H1 (cell line): ENCODE results near the gene NLRC5. TPM values are rescaled to one million over a fixed set of nuclear protein-coding genes. Genes with fewer than 3 reads are reported as not detected.

ENCODE experiments used
- CTCF ChIA-PET: fragments of 300-600 bp; sonication (Branson Sonifier 250); formaldehyde crosslinking; loops from one replicate; lab custom pipeline; 2021; ENCODE audit not compliant: partially characterized antibody; lab: Charles Lee
- POLR2A ChIA-PET: fragments of 300-600 bp; sonication (Branson Sonifier 250); formaldehyde crosslinking; loops from one replicate; lab custom pipeline; 2021; ENCODE audit warnings: inconsistent platforms; ENCODE audit not compliant: partially characterized antibody; lab: Charles Lee
- DNase-seq, 2 experiments: peaks; one replicate each; pipeline versions ENCODE4 v3.0.0 to v3.0.0-alpha.2; 2010 to 2022; ENCODE audit warnings: low spot score in 2 of 2, low read depth in 1 of 2, mixed read lengths in 1 of 2
- FAIRE-seq: peaks from 2 replicates; lab custom pipeline; 2011; peaks lifted over from hg19 to GRCh38; lab: Jason Lieb, UNC
- H2AFZ ChIP-seq: 2 replicates; pipeline ENCODE4 v1.8.1; 2012; ENCODE audit warnings: low read length, inconsistent platforms
- H2AK5ac ChIP-seq: 2 replicates; pipeline ENCODE4 v1.6.1; 2013; ENCODE audit warnings: low read depth, low read length
- H2BK120ac ChIP-seq: replicated peaks from 2 replicates; pipeline ENCODE3; 2013; ENCODE audit warnings: low read depth, low read length, inconsistent platforms
- H2BK12ac ChIP-seq: 2 replicates; pipeline ENCODE4 v1.6.1; 2013; ENCODE audit warnings: low read depth, low read length
- H2BK15ac ChIP-seq: 2 replicates; pipeline ENCODE4 v1.6.1; 2013; ENCODE audit warnings: low read length
- H2BK20ac ChIP-seq: 2 replicates; pipeline ENCODE4 v1.6.1; 2013; ENCODE audit warnings: low read length
- H2BK5ac ChIP-seq: 2 replicates; pipeline ENCODE4 v1.6.1; 2013; ENCODE audit warnings: low read depth, low read length
- H3K14ac ChIP-seq: 2 replicates; pipeline ENCODE4 v1.6.1; 2013; ENCODE audit warnings: inconsistent platforms; ENCODE audit not compliant: insufficient read length
- H3K18ac ChIP-seq: 2 replicates; pipeline ENCODE4 v1.6.1; 2013; ENCODE audit warnings: low read length; ENCODE audit errors: extremely low read depth
- H3K23ac ChIP-seq: 2 replicates; pipeline ENCODE4 v1.6.1; 2013; ENCODE audit warnings: inconsistent platforms; ENCODE audit not compliant: insufficient read length
- H3K23me2 ChIP-seq: 2 replicates; pipeline ENCODE4 v1.6.1; 2013; ENCODE audit warnings: low read depth, low read length
- H3K27ac ChIP-seq: 2 replicates; pipeline ENCODE4 v1.6.1; 2011; ENCODE audit warnings: low read depth, low read length, inconsistent platforms
- H3K27me3 ChIP-seq, 4 experiments: replicated peaks in 1 of 4; 1 replicate in 1 of 4; 2 replicates in 3 of 4; pipeline versions ENCODE4 v1.6.1 to v1.8.1; 2011 to 2013; ENCODE audit warnings: low read length in 3 of 4, mild to moderate bottlenecking in 3 of 4, inconsistent platforms in 2 of 4, mixed read lengths in 2 of 4, moderate library complexity in 1 of 4; ENCODE audit not compliant: control insufficient read depth in 3 of 4, insufficient read depth in 3 of 4; ENCODE audit errors: extremely low read depth in 1 of 4
- H3K36me3 ChIP-seq, 4 experiments: 2 replicates each; pipeline versions ENCODE4 v1.6.1 to v1.8.1; 2011 to 2013; ENCODE audit warnings: mild to moderate bottlenecking in 4 of 4, low read length in 3 of 4, moderate library complexity in 2 of 4, control low read depth in 1 of 4, inconsistent platforms in 1 of 4; ENCODE audit not compliant: insufficient read depth in 4 of 4, control insufficient read depth in 2 of 4
- H3K4ac ChIP-seq: replicated peaks from 2 replicates; pipeline ENCODE3; 2013; ENCODE audit warnings: low read length, low read depth, mixed read lengths, inconsistent platforms; ENCODE audit not compliant: insufficient read length
- H3K4me1 ChIP-seq, 4 experiments: replicated peaks in 1 of 4; 1 replicate in 1 of 4; 2 replicates in 3 of 4; pipeline versions ENCODE4 v1.6.1 to v1.8.1; 2011 to 2013; ENCODE audit warnings: low read length in 3 of 4, inconsistent platforms in 2 of 4, mixed read lengths in 1 of 4; ENCODE audit not compliant: insufficient read depth in 4 of 4, control insufficient read depth in 3 of 4
- H3K4me2 ChIP-seq, 2 experiments: 2 replicates each; pipeline versions ENCODE4 v1.6.1 to v1.8.1; 2011 to 2013; ENCODE audit warnings: low read depth in 2 of 2, low read length in 2 of 2, control low read depth in 1 of 2, inconsistent platforms in 1 of 2, mild to moderate bottlenecking in 1 of 2; ENCODE audit not compliant: insufficient read depth in 1 of 2
- H3K4me3 ChIP-seq, 4 experiments: fragments of 200-600, 300-600 bp in 1 of 4; sonication (generic), shearing (Covaris generic), sonication (Bioruptor Twin) in 1 of 4; 2 replicates each; pipeline versions ENCODE4 v1.5.1 to v1.8.1; 2011 to 2016; ENCODE audit warnings: low read length in 4 of 4, low read depth in 3 of 4, control low read depth in 2 of 4, inconsistent platforms in 2 of 4, mild to moderate bottlenecking in 2 of 4, mixed read lengths in 1 of 4, moderate library complexity in 1 of 4; ENCODE audit not compliant: insufficient read depth in 2 of 4; ENCODE audit errors: extremely low read depth in 1 of 4
- H3K56ac ChIP-seq: replicated peaks from 2 replicates; pipeline ENCODE3; 2013; ENCODE audit warnings: low read depth, mild to moderate bottlenecking, mixed read lengths, low read length, inconsistent platforms; ENCODE audit not compliant: insufficient read length
- H3K79me1 ChIP-seq: 2 replicates; pipeline ENCODE4 v1.6.1; 2013; ENCODE audit warnings: low read depth, low read length, control low read depth
- H3K79me2 ChIP-seq, 2 experiments: 2 replicates each; pipeline versions ENCODE4 v1.6.1 to v1.8.1; 2012 to 2013; ENCODE audit warnings: low read length in 2 of 2, mild to moderate bottlenecking in 2 of 2, inconsistent platforms in 1 of 2; ENCODE audit not compliant: insufficient read depth in 2 of 2, control insufficient read depth in 1 of 2
- H3K9ac ChIP-seq, 4 experiments: replicated peaks in 1 of 4; 1 replicate in 1 of 4; 2 replicates in 3 of 4; pipeline versions ENCODE4 v1.6.1 to v1.8.1; 2011 to 2013; ENCODE audit warnings: low read depth in 3 of 4, low read length in 3 of 4, control low read depth in 2 of 4, mild to moderate bottlenecking in 2 of 4, moderate library complexity in 2 of 4, inconsistent platforms in 1 of 4; ENCODE audit errors: extremely low read depth in 1 of 4
- H3K9me3 ChIP-seq, 2 experiments: 2 replicates each; pipeline versions ENCODE4 v1.6.1 to v1.8.1; 2012 to 2013; ENCODE audit warnings: mild to moderate bottlenecking in 2 of 2, moderate library complexity in 2 of 2, control low read depth in 1 of 2, inconsistent platforms in 1 of 2, low read depth in 1 of 2, low read length in 1 of 2, mixed read lengths in 1 of 2; ENCODE audit not compliant: insufficient read depth in 2 of 2
- H4K20me1 ChIP-seq, 2 experiments: replicated peaks in 1 of 2; 2 replicates each; pipeline versions ENCODE3 to v1.8.1; 2011 to 2013; ENCODE audit warnings: inconsistent platforms in 2 of 2, low read length in 2 of 2, mild to moderate bottlenecking in 1 of 2; ENCODE audit not compliant: insufficient read depth in 2 of 2, control insufficient read depth in 1 of 2
- H4K5ac ChIP-seq: 2 replicates; pipeline ENCODE4 v1.6.1; 2013; ENCODE audit warnings: low read length, low read depth, mixed read lengths, inconsistent platforms; ENCODE audit not compliant: insufficient read length
- H4K8ac ChIP-seq: 2 replicates; pipeline ENCODE4 v1.8.0; 2013; ENCODE audit warnings: mild to moderate bottlenecking, moderate library complexity, low read length, inconsistent platforms; ENCODE audit not compliant: insufficient read depth; ENCODE audit errors: extremely low read depth
- H4K91ac ChIP-seq: replicated peaks from 2 replicates; pipeline ENCODE3; 2013; ENCODE audit warnings: low read length, mixed read lengths, inconsistent platforms; ENCODE audit not compliant: insufficient read length
- CTBP2 ChIP-seq: IDR thresholded peaks from 2 replicates; pipeline ENCODE4 v1.7.0; 2011; ENCODE audit warnings: borderline replicate concordance, mild to moderate bottlenecking, moderate library complexity, mixed read lengths, low read length; ENCODE audit not compliant: insufficient read depth, insufficient read length
- RAD21 ChIP-seq, 2 experiments: IDR thresholded peaks in 1 of 2; conservative IDR thresholded peaks in 1 of 2; 2 replicates each; pipeline ENCODE4 v1.6.1; 2011; ENCODE audit warnings: low read depth in 2 of 2, low read length in 2 of 2, improper control_type of control experiment in 1 of 2, inconsistent platforms in 1 of 2, mild to moderate bottlenecking in 1 of 2, moderate library complexity in 1 of 2
- SIRT6 ChIP-seq: IDR thresholded peaks from one replicate; pipeline ENCODE4 v1.7.1; 2012; ENCODE audit warnings: low read length, inconsistent platforms
- SP4 ChIP-seq: IDR thresholded peaks from 2 replicates; pipeline ENCODE4 v1.6.1; 2012; ENCODE audit warnings: low read length, inconsistent platforms
- TAF7 ChIP-seq: optimal IDR thresholded peaks from 2 replicates; pipeline ENCODE3; 2011; ENCODE audit warnings: low read depth, mild to moderate bottlenecking, inconsistent platforms, low read length, moderate library complexity, borderline replicate concordance
- TEAD4 ChIP-seq: IDR thresholded peaks from 2 replicates; pipeline ENCODE4 v1.6.1; 2012; ENCODE audit warnings: low read depth, low read length, inconsistent platforms, mixed read lengths
- WGBS, 2 experiments: shearing (Covaris generic) in 1 of 2; methylation state at CpG; one replicate each; pipeline versions ENCODE4 v1.1.6 to v1.1.7; 2013 to 2015; ENCODE audit warnings: low lambda C conversion rate in 2 of 2, mixed read lengths in 2 of 2, inconsistent platforms in 1 of 2, low coverage in 1 of 2, missing lambda C conversion rate in 1 of 2; ENCODE audit not compliant: insufficient replicate concordance in 2 of 2, insufficient coverage in 1 of 2, insufficient read length in 1 of 2; ENCODE audit errors: extremely low coverage in 1 of 2, missing lambda C conversion rate in 1 of 2; 5-methylcytosine and 5-hydroxymethylcytosine counted together
- polyA plus RNA-seq, 7 experiments: library from polyadenylated mRNA; depleted of rRNA in 3 of 7; stranded (reverse) in 5 of 7; unstranded in 2 of 7; fragments of >200 nt in 5 of 7; fragments of 200-250 nt in 2 of 7; gene quantifications; 1 replicate in 5 of 7; 2 replicates in 1 of 7; 4 replicates in 1 of 7; pipeline versions ENCODE4 v1.2.1 to v1.2.3, GENCODE V29; 2011 to 2013; ENCODE audit warnings: missing spikeins in 2 of 7, mixed read lengths in 2 of 7
- total RNA-seq: library from RNA; stranded (reverse); fragmentation: NEBNext Ultra II Directional; extraction: Animal tissue kit (Norgen Biotek cat#: 25700); gene quantifications from 2 replicates; pipeline ENCODE4 v1.2.1, GENCODE V29; 2021

The NLRC5 gene
- total and polyA plus RNA-seq, 2 of the 8 experiments (the other 6 are each of a cell fraction or from before 2014, with no cell fraction given), result 2.2 to 3.2 TPM

DNA sequence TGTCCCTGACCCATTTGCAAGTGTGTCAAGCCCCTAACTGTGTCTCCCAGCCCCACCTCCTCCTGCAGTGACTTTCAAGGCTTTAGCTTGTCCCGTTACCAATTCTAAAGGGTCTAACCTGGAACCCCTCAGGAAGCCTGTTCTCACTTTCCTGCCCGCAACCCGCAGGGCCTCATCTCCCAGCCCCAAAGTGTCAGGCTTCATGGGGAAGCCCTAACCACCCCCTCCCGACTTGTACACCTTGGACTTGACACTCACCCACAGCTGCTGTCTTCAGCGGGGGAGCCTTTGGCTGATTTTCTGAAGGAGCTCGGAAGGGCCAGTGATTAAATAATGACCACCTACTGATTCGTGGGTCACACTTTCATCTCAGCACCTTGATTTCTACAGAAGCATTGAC is 33.1 kb downstream of the NLRC5 start:
- no peaks in the 10 kb centered on the region for H3K79me1 ChIP-seq
- H3K27ac ChIP-seq, result no peak overlapping the region
- H3K79me2 ChIP-seq, result no peaks in the 10 kb centered on the region
- H3K27me3 ChIP-seq, result no peaks in the 10 kb centered on the region
- H3K9me3 ChIP-seq, result no peaks in the 10 kb centered on the region
- no peaks in the 10 kb centered on the region for H3K36me3 ChIP-seq
- no peak overlapping the region for H2BK20ac ChIP-seq
- H2AK5ac ChIP-seq, result no peak overlapping the region
- H4K20me1 ChIP-seq, result no peaks in the 10 kb centered on the region
- no peak overlapping the region for H3K14ac ChIP-seq
- no peak overlapping the region for H3K4me2 ChIP-seq
- H4K8ac ChIP-seq, result no peak overlapping the region
- no peak overlapping the region for H3K9ac ChIP-seq
- POLR2A ChIA-PET, result no interaction called here
- TF ChIP-seq TAF7, result no peak
- TF ChIP-seq TEAD4, result no peak
- no peak for TF ChIP-seq SP4
- TF ChIP-seq SIRT6, result no peak
- TF ChIP-seq RAD21 (IDR thresholded peaks at IDR 0.05 in 1 of 2, conservative IDR thresholded peaks at IDR 0.05 in 1 of 2; ENCODE audit: low read depth in 2 of 2, low read length in 2 of 2), result no peak
- TF ChIP-seq CTBP2, result no peak
- no peak overlapping the region for H2BK12ac ChIP-seq
- H3K4me3 ChIP-seq, result no peak overlapping the region
- no peak overlapping the region for H2BK15ac ChIP-seq
- no peak overlapping the region for H2BK120ac ChIP-seq
- no peak overlapping the region for H3K23ac ChIP-seq
- H2AFZ ChIP-seq, result no peak overlapping the region
- H3K4me1 ChIP-seq, result no peaks in the 10 kb centered on the region
- CTCF ChIA-PET, result interaction anchor here (1.1 to 2.6 kb wide), 2 partner anchors 23 to 58 kb away, joined by 4 to 11 read pairs; no protein-coding TSS in a partner anchor
- 87% methylated on average over 7 of the region's 7 CpGs; no CpG with 5 or more reads in 1 of the 2 experiments for WGBS, 2 experiments
- no peak overlapping the region for H4K5ac ChIP-seq
- no peak overlapping the region for H3K18ac ChIP-seq
- FAIRE-seq (no peak), DNase-seq (no peak)
- no peaks in the 10 kb centered on the region for H3K23me2 ChIP-seq
- no peak overlapping the region for H3K4ac ChIP-seq
- no peak overlapping the region for H2BK5ac ChIP-seq
- H3K56ac ChIP-seq, result no peak overlapping the region
- H4K91ac ChIP-seq, result no peak overlapping the region
